Activated CD8-positive, alpha-beta T cell treated with anti-CD3 and anti-CD28 coated beads, Interleukin-2, amount 10 ng/mL, durations not matched to agents 7 days and 5 days (primary cell): ENCODE data around the gene MYLK. TPM values are rescaled to one million over a fixed set of nuclear protein-coding genes. Genes with fewer than 3 reads are reported as not detected.

ENCODE experiments used
- ATAC-seq: fragments of 150-1000 bp; cut with Tn5 transposase; one replicate; pipeline ENCODE4 v1.10.0; 2021; ENCODE audit warnings: moderate library complexity
- CTCF ChIA-PET: fragments of 350-600 bp; sonication (Branson Sonifier 250); formaldehyde crosslinking; loops from one replicate; lab custom pipeline; 2021; ENCODE audit warnings: antibody characterized with exemption; lab: Charles Lee
- POLR2A ChIA-PET: fragments of 350-600 bp; sonication (Branson Sonifier 250); formaldehyde crosslinking; loops from one replicate; lab custom pipeline; 2021; ENCODE audit warnings: antibody characterized with exemption; lab: Charles Lee
- DNase-seq: peaks from one replicate; pipeline ENCODE4 v3.0.0-alpha.2; 2020
- H3K27ac Mint-ChIP-seq: one replicate; pipeline ENCODE4 v1.8.0; 2021; ENCODE audit warnings: mild to moderate bottlenecking, mixed read lengths
- H3K27me3 Mint-ChIP-seq: one replicate; pipeline ENCODE4 v1.8.0; 2021; ENCODE audit warnings: low read depth, mixed read lengths
- H3K36me3 Mint-ChIP-seq: one replicate; pipeline ENCODE4 v1.8.0; 2021; ENCODE audit warnings: low read depth, mixed read lengths
- H3K4me1 Mint-ChIP-seq: one replicate; pipeline ENCODE4 v1.8.0; 2021; ENCODE audit warnings: low read depth, mixed read lengths
- H3K4me3 Mint-ChIP-seq: one replicate; pipeline ENCODE4 v1.8.0; 2021; ENCODE audit warnings: mild to moderate bottlenecking, mixed read lengths
- H3K9me3 Mint-ChIP-seq: one replicate; pipeline ENCODE4 v1.8.0; 2022; ENCODE audit warnings: mixed read lengths; ENCODE audit not compliant: insufficient read depth
- total RNA-seq, 2 experiments: library from RNA; stranded (reverse); gene quantifications; one replicate each; pipeline ENCODE4 v1.2.3, GENCODE V29; 2021

MYLK gene
- total RNA-seq, 2 experiments from 2014 or later = not detected

DNA sequence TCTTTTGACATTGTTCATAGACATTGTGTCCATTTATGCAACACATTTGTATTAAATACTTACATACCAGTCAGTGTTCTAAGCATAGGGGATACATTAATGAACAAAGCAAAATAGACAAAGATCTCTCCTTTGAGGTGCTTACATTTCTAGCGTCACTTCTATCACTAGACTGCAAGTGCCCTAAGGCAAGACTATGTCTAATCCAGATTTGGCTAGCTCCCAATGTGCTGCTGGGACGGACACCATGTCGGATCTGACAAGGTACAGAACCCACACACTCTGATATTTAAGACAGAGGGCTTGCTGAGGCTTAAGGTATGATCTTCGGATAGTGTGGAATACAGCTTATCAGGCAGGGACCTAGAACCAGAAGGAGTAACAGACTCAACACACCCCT, 41.4 kb downstream of the MYLK start:
- ATAC-seq (no peak), DNase-seq (no peak)
- Mint-ChIP-seq H3K27me3 (peaks cover 5% of the 10 kb centered on the region), H3K36me3 (no peaks in the 10 kb centered on the region), H3K4me1 (no peaks in the 10 kb centered on the region), H3K9me3 (no peaks in the 10 kb centered on the region), H3K27ac (no peak overlapping the region), H3K4me3 (no peak overlapping the region)
- CTCF ChIA-PET = no interaction called here
- POLR2A ChIA-PET = no interaction called here

DNA sequence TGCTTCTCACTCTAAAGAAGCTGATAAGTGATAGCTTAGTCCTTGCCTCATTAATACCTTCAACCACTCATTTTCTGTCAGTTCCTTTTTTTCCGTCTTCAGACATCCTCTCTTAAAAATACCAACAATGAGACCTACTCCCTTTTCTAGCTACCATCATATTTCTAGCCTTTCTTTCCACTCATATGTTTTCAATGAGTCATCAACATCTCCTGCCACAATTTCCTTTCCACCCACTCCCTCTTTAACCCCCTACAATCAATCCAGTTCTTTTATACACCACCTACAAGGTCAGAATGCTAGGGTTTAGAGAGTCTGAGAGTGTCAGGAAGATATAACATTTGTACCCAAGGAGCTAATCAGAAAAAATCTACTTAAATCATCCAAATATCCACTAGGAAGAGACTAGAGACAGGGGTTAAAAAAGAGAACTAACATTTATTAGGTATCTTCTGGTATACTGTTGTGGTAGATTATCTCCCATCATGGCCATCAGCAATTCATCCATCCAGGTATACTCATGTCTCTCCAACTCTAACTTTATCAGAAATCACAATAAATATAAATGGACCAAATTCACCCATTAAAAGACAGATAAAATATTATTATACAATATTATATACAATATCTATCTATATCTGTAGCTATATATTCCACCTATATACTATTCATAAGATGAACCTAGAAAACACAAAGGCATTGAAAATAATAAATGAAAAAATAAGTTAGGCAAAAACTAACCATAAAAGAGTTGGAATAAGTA, 42.5 kb downstream of the MYLK start:
- no peaks in the 10 kb centered on the region for H3K36me3 Mint-ChIP-seq
- H3K9me3 Mint-ChIP-seq = no peaks in the 10 kb centered on the region
- POLR2A ChIA-PET = no interaction called here
- DNase-seq (no peak), ATAC-seq (no peak)
- CTCF ChIA-PET = no interaction called here
- peaks cover 7% of the 10 kb centered on the region for H3K27me3 Mint-ChIP-seq
- H3K27ac Mint-ChIP-seq = no peak overlapping the region
- no peak overlapping the region for H3K4me3 Mint-ChIP-seq
- no peaks in the 10 kb centered on the region for H3K4me1 Mint-ChIP-seq

DNA sequence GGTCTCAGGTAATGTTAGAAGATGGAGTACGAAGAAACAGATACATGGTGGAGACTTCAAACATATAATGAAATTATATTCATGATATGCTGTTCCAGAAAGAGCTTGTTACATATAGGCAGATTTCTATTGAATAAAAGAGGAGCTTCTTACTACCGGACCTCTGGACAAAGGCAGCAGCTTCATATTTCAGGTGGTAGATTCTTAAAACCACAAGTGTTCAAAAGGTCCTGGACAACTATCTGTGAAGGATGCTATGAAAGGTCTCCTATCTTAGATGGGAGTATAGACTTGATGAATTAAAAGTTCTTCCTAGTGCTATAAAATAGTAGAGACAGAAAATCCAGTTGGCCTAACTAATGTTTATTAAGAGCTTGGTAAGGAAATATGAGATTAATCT, 43.2 kb downstream of the MYLK start:
- CTCF ChIA-PET = no interaction called here
- Mint-ChIP-seq H3K4me3 (no peak overlapping the region), H3K27me3 (peaks cover 7% of the 10 kb centered on the region), H3K27ac (no peak overlapping the region), H3K9me3 (no peaks in the 10 kb centered on the region), H3K36me3 (no peaks in the 10 kb centered on the region), H3K4me1 (no peaks in the 10 kb centered on the region)
- DNase-seq (no peak), ATAC-seq (no peak)
- POLR2A ChIA-PET = no interaction called here

GRCh38 chr3:123837858-123838257, 46.3 kb downstream of the MYLK start:
- no peak overlapping the region for H3K27ac Mint-ChIP-seq
- no peaks in the 10 kb centered on the region for H3K4me1 Mint-ChIP-seq
- no peaks in the 10 kb centered on the region for H3K9me3 Mint-ChIP-seq
- ATAC-seq (no peak), DNase-seq (no peak)
- peaks cover 7% of the 10 kb centered on the region for H3K27me3 Mint-ChIP-seq
- H3K4me3 Mint-ChIP-seq = no peak overlapping the region
- H3K36me3 Mint-ChIP-seq = no peaks in the 10 kb centered on the region
- ChIA-PET CTCF (no interaction called here), POLR2A (no interaction called here)

GRCh38 chr3:123834631-123835030, 49.5 kb downstream of the MYLK start:
- no peaks in the 10 kb centered on the region for H3K4me1 Mint-ChIP-seq
- ChIA-PET POLR2A (no interaction called here), CTCF (no interaction called here)
- ATAC-seq (no peak), DNase-seq (no peak)
- H3K9me3 Mint-ChIP-seq = no peaks in the 10 kb centered on the region
- no peak overlapping the region for H3K27ac Mint-ChIP-seq
- no peak overlapping the region for H3K4me3 Mint-ChIP-seq
- H3K36me3 Mint-ChIP-seq = no peaks in the 10 kb centered on the region
- peaks cover 5% of the 10 kb centered on the region for H3K27me3 Mint-ChIP-seq

GRCh38 chr3:123833398-123833785, 50.7 kb downstream of the MYLK start:
- CTCF ChIA-PET = no interaction called here
- Mint-ChIP-seq H3K9me3 (no peaks in the 10 kb centered on the region), H3K27ac (no peak overlapping the region), H3K27me3 (peaks cover 2% of the 10 kb centered on the region), H3K4me1 (no peaks in the 10 kb centered on the region), H3K4me3 (no peak overlapping the region), H3K36me3 (no peaks in the 10 kb centered on the region)
- ATAC-seq = no peak
- DNase-seq = no peak
- POLR2A ChIA-PET = no interaction called here

DNA sequence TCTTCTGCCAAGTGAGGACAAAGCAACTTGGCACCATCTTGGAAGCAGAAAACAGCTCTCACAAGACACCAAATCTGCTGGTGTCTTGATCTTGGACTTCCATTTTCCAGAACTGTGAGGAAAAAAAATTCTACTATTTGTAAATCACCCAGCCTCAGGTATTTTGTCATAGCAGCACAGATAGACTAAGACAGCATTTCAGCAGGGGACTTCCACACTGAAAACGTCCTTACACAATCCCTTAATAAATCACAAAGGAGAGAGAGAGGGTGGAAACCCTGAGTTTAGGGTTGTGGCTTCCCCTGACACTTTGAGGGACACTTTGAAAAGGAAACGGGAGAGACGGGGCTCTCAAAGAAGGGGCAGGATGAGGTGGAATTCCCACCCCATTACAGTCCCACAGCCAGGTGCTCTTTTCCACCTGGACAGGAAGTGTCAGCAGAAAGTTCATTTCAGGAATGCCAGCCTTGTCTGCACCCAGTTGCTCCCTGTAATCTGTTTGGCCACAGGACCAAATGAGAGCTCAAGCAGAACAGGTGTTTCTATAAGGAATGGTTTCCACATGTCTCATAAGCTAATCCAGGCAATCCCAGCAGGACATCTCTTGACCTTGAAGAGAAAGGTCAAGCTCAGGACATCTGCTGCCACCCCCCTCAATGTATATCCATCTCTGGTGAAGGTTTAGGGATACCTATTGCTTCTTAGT, 51.3 kb downstream of the MYLK start:
- POLR2A ChIA-PET = no interaction called here
- no peaks in the 10 kb centered on the region for H3K36me3 Mint-ChIP-seq
- ATAC-seq = no peak

GRCh38 chr3:123831420-123831819, 52.7 kb downstream of the MYLK start:
- Mint-ChIP-seq H3K9me3 (peaks cover 12% of the 10 kb centered on the region), H3K4me3 (no peak overlapping the region)
- no peak for ATAC-seq

More for the DNA sequence above, 51.3 kb downstream of the MYLK start:
- CTCF ChIA-PET = no interaction called here
- Mint-ChIP-seq H3K27ac (no peak overlapping the region), H3K4me1 (no peaks in the 10 kb centered on the region), H3K27me3 (peaks cover 2% of the 10 kb centered on the region), H3K4me3 (no peak overlapping the region), H3K9me3 (no peaks in the 10 kb centered on the region)
- no peak for DNase-seq

GRCh38 chr3:123821920-123822319, 62.2 kb downstream of the MYLK start:
- POLR2A ChIA-PET = no interaction called here
- Mint-ChIP-seq H3K4me1 (no peaks in the 10 kb centered on the region), H3K27ac (no peak overlapping the region), H3K36me3 (no peaks in the 10 kb centered on the region), H3K4me3 (no peak overlapping the region), H3K9me3 (peaks cover 3% of the 10 kb centered on the region), H3K27me3 (peaks cover 2% of the 10 kb centered on the region)
- CTCF ChIA-PET = no interaction called here
- no peak for DNase-seq
- ATAC-seq = no peak

More at GRCh38 chr3:123831420-123831819, 52.7 kb downstream of the MYLK start:
- CTCF ChIA-PET = no interaction called here
- DNase-seq = no peak
- Mint-ChIP-seq H3K27me3 (no peaks in the 10 kb centered on the region), H3K4me1 (no peaks in the 10 kb centered on the region), H3K27ac (no peak overlapping the region), H3K36me3 (no peaks in the 10 kb centered on the region)
- POLR2A ChIA-PET = no interaction called here

- no peaks in the 10 kb centered on the region for H3K9me3 Mint-ChIP-seq
- POLR2A ChIA-PET = no interaction called here
- peaks cover 2% of the 10 kb centered on the region for H3K27me3 Mint-ChIP-seq
- no peaks in the 10 kb centered on the region for H3K36me3 Mint-ChIP-seq
- no peak overlapping the region for H3K4me3 Mint-ChIP-seq
- CTCF ChIA-PET = no interaction called here
- DNase-seq (no peak), ATAC-seq (no peak)
- H3K27ac Mint-ChIP-seq = no peak overlapping the region
- no peaks in the 10 kb centered on the region for H3K4me1 Mint-ChIP-seq
Measured at GRCh38 chr3:123819949-123820348, 64.2 kb downstream of the MYLK start.

GRCh38 chr3:123818921-123819429, 65.2 kb downstream of the MYLK start:
- H3K9me3 Mint-ChIP-seq = no peaks in the 10 kb centered on the region
- DNase-seq (no peak), ATAC-seq (no peak)
- no peaks in the 10 kb centered on the region for H3K36me3 Mint-ChIP-seq
- H3K27ac Mint-ChIP-seq = no peak overlapping the region
- CTCF ChIA-PET = no interaction called here
- POLR2A ChIA-PET = no interaction called here
- no peak overlapping the region for H3K4me3 Mint-ChIP-seq
- H3K27me3 Mint-ChIP-seq = no peaks in the 10 kb centered on the region
- H3K4me1 Mint-ChIP-seq = no peaks in the 10 kb centered on the region

GRCh38 chr3:123818324-123818920, 65.7 kb downstream of the MYLK start:
- no peak overlapping the region for H3K4me3 Mint-ChIP-seq
- ATAC-seq (no peak), DNase-seq (no peak)
- ChIA-PET CTCF (no interaction called here), POLR2A (no interaction called here)
- no peaks in the 10 kb centered on the region for H3K9me3 Mint-ChIP-seq
- H3K4me1 Mint-ChIP-seq = no peaks in the 10 kb centered on the region
- no peaks in the 10 kb centered on the region for H3K27me3 Mint-ChIP-seq
- H3K36me3 Mint-ChIP-seq = no peaks in the 10 kb centered on the region
- no peak overlapping the region for H3K27ac Mint-ChIP-seq
